NCI-H1436 (cell line): ENCODE results near the gene LYZL4.

Experiments
- DNase-seq: peaks from one replicate; lab custom pipeline; 2025; lab: John Stamatoyannopoulos, UW

Gene LYZL4

GRCh38 chr3:42410370-42411131, at the start of gene LYZL4:
TSS of gene LYZL4 (minus strand) at chr3:42410610. CDS start at chr3:42407251, 3,359 bp downstream.
- no peak for DNase-seq

GRCh38 chr3:42459151-42459550, 48.7 kb upstream of the LYZL4 start:
- DNase-seq: no peak

- no peak for DNase-seq
Measured at GRCh38 chr3:42456211-42456610, 45.8 kb upstream of the LYZL4 start.

- no peak for DNase-seq
Measured at GRCh38 chr3:42451546-42452230, 41.3 kb upstream of the LYZL4 start.

GRCh38 chr3:42451116-42451515, 40.7 kb upstream of the LYZL4 start:
- no peak for DNase-seq

GRCh38 chr3:42450567-42450966, 40.2 kb upstream of the LYZL4 start:
- no peak for DNase-seq

- no peak for DNase-seq
Measured at GRCh38 chr3:42447481-42447880, 37.1 kb upstream of the LYZL4 start.

- DNase-seq: no peak
Measured at GRCh38 chr3:42446111-42447050, 36.0 kb upstream of the LYZL4 start.

GRCh38 chr3:42443819-42444436, 33.5 kb upstream of the LYZL4 start:
- peak; percentile 26 for DNase-seq

- no peak for DNase-seq
Measured at GRCh38 chr3:42443292-42443691, 32.9 kb upstream of the LYZL4 start.

- no peak for DNase-seq
Measured at GRCh38 chr3:42442640-42443039, 32.2 kb upstream of the LYZL4 start.

- DNase-seq: no peak
Measured at GRCh38 chr3:42441791-42442190, 31.4 kb upstream of the LYZL4 start.

- DNase-seq: no peak
Measured at GRCh38 chr3:42440924-42441323, 30.5 kb upstream of the LYZL4 start.

- no peak for DNase-seq
Measured at GRCh38 chr3:42439261-42440115, 29.1 kb upstream of the LYZL4 start.

- DNase-seq: no peak
Measured at GRCh38 chr3:42438758-42439157, 28.3 kb upstream of the LYZL4 start.

GRCh38 chr3:42438193-42438592, 27.8 kb upstream of the LYZL4 start:
- DNase-seq: no peak

- no peak for DNase-seq
Measured at GRCh38 chr3:42434777-42435380, 24.5 kb upstream of the LYZL4 start.

GRCh38 chr3:42432485-42432884, 22.1 kb upstream of the LYZL4 start:
- no peak for DNase-seq

- DNase-seq: no peak
Measured at GRCh38 chr3:42430781-42431532, 20.5 kb upstream of the LYZL4 start.

- DNase-seq: no peak
Measured at GRCh38 chr3:42428830-42429229, 18.4 kb upstream of the LYZL4 start.
